ENCODE measurements around the gene ADORA1. TPM values are rescaled to one million over a fixed set of nuclear protein-coding genes. Genes with fewer than 3 reads are reported as not detected.

Gene ADORA1
- total and polyA plus RNA-seq, 2 experiments from 2014 or later, result 8.5 to 22.2 TPM

DNA sequence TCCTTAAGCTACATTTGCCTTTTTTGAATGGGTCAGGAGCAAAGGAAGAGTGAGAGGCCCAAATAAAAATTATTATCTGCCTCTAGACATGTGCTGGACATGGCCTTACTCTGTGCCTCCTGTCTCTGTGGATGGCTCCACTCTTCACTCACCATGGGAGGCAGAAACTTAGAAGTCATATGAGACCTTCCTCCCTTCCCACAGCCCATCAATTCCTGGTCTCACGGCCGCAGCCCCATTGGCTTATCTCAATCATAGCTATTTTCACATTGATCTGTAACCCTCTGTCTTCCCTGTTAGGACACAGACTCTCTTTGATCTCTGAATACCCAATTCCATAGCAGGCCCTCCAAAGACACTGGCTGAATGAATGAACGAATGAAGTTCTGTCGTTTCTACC, 14.2 kb upstream of the ADORA1 start:
- Histone ChIP-seq H3K4me1 (ENCODE audit: low read depth) (peaks cover 3% of the 10 kb centered on the region), H3K27ac (no peak overlapping the region), H3K36me3 (no peaks in the 10 kb centered on the region), H3K27me3 (peaks cover 50% of the 10 kb centered on the region), H3K9me3 (ENCODE audit: low read depth) (no peaks in the 10 kb centered on the region), H3K4me3 (no peak overlapping the region)
- no peak for DNase-seq (ENCODE audit: low read depth in 1 of 2, low spot score in 1 of 2)
- TF ChIP-seq, protein P1, sequence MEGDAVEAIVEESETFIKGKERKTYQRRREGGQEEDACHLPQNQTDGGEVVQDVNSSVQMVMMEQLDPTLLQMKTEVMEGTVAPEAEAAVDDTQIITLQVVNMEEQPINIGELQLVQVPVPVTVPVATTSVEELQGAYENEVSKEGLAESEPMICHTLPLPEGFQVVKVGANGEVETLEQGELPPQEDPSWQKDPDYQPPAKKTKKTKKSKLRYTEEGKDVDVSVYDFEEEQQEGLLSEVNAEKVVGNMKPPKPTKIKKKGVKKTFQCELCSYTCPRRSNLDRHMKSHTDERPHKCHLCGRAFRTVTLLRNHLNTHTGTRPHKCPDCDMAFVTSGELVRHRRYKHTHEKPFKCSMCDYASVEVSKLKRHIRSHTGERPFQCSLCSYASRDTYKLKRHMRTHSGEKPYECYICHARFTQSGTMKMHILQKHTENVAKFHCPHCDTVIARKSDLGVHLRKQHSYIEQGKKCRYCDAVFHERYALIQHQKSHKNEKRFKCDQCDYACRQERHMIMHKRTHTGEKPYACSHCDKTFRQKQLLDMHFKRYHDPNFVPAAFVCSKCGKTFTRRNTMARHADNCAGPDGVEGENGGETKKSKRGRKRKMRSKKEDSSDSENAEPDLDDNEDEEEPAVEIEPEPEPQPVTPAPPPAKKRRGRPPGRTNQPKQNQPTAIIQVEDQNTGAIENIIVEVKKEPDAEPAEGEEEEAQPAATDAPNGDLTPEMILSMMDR (IDR thresholded peaks at IDR 0.05; ENCODE audit: low read depth, low read length), result no peak

DNA sequence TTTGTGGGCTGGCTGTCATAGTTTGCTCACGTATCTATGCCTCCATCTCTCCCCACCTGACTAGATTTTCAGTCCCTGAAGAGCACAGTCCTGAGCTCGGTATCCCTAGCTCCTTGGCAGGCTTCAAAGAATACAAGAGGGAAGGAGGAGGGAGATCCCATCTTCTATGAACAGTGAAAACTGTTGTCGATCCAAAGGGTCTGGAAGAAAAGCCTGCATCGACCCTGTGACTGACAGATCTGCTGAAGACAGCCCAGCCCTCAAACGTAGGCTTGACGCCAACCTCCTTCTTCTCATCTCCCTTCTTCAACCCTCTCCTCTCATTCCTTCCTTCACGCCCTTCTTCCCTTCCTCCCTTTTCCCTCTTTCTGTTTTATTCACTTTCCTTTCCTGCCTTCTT, 13.3 kb upstream of the ADORA1 start:
- TF ChIP-seq, protein P1 (IDR thresholded peaks at IDR 0.05; ENCODE audit: low read depth, low read length), result no peak
- DNase-seq (ENCODE audit: low read depth in 1 of 2, low spot score in 1 of 2), result no peak
- H3K27me3 ChIP-seq, result peaks cover 44% of the 10 kb centered on the region
- no peaks in the 10 kb centered on the region for H3K36me3 ChIP-seq
- no peak overlapping the region for H3K27ac ChIP-seq
- H3K4me1 ChIP-seq (ENCODE audit: low read depth), result peaks cover 6% of the 10 kb centered on the region
- no peak overlapping the region for H3K4me3 ChIP-seq
- H3K9me3 ChIP-seq (ENCODE audit: low read depth), result no peaks in the 10 kb centered on the region

DNA sequence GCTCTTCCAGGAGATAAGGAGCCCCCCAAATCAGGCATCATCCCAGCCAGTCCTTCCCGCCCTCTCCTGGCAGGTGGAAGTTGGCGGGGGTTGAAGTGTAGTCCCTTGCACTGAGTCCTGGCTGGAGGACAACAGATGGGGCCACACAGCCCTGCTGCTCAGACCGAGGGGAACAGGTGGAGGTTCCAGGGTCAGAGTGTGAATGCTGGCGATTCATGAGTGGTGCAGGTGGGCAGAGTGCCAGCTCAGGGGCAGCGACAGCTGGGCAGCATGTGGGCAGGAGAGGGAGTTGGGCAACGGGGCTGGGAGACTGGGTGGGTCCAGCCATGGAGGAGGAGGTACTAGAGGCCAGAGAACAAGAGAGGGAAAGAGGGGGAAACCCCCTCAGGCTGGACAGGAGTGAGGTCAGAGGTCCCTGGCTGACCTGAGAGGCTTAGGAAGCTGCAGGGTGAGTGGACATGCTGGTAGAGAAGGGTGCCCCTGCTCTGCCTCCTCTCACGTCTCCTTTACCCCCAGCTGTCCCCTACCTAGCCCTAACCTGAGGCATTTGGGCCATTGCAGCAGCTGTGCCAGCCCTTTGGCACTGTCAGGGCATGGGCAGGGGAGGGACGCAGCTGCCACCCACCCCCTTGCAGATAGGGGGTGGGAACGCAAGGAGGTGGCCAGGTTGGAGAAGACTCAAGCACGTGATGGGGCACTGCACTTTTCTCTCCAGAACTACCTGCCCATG, 11.3 kb upstream of the ADORA1 start:
- TF ChIP-seq, protein P1 (IDR thresholded peaks at IDR 0.05; ENCODE audit: low read depth, low read length), result no peak
- no peaks in the 10 kb centered on the region for H3K9me3 ChIP-seq (ENCODE audit: low read depth)
- no peak overlapping the region for H3K27ac ChIP-seq
- no peak overlapping the region for H3K4me3 ChIP-seq
- peaks cover 25% of the 10 kb centered on the region for H3K27me3 ChIP-seq
- peaks cover 6% of the 10 kb centered on the region for H3K4me1 ChIP-seq (ENCODE audit: low read depth)
- DNase-seq (ENCODE audit: low read depth in 1 of 2, low spot score in 1 of 2), result no peak
- no peaks in the 10 kb centered on the region for H3K36me3 ChIP-seq

DNA sequence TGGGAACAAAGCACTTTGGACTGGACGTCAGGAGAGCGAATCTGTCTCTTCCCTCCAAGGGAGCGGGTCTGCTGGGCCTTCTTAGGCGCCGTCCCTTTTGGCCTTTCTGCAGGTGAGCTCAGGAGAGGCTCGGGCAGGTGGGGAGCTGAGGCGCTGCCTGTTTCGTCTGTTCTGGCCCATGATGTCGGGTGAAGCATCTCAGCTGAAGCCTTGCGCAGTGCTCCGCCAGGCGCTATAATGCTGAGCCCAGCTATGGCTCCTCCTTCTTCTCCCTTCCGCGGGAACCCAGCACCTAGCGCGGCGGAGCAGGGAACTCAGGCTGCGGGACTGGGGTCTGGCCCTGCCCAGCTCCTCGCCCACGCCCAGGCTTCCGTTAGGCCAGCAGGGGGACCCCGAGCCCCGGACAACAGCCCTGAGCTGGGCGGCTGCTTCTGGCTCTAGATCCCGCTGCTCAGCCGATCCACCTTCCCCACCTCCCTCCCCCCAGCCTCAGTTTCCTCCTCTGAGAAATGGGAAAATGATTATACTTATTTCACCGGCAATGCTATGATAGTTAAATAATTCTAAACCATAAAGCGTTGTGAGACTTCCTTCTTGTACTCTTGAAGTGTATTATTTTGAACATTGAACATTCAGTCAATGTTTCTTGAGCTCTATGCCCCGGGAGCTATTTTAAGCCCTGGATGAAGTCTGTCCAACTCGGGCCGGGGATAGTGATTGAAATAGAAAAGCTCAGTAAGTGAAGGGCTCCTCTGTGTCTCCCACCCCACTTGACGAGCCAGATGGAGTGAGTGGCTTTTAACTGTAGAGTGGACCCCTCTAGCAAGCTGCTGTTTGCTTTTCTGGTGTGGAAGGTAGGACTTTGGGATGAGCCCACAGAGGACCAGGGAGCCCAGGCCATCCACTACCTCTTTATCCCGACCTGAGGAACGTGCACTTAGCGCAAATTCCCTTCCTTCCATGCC, 9.6 kb upstream of the ADORA1 start:
- no peak overlapping the region for H3K4me3 ChIP-seq
- peak; percentile 81 to 89 for DNase-seq (ENCODE audit: low read depth in 1 of 2, low spot score in 1 of 2)
- TF ChIP-seq, protein P1 (IDR thresholded peaks at IDR 0.05; ENCODE audit: low read depth, low read length), result peak; percentile 83

DNA sequence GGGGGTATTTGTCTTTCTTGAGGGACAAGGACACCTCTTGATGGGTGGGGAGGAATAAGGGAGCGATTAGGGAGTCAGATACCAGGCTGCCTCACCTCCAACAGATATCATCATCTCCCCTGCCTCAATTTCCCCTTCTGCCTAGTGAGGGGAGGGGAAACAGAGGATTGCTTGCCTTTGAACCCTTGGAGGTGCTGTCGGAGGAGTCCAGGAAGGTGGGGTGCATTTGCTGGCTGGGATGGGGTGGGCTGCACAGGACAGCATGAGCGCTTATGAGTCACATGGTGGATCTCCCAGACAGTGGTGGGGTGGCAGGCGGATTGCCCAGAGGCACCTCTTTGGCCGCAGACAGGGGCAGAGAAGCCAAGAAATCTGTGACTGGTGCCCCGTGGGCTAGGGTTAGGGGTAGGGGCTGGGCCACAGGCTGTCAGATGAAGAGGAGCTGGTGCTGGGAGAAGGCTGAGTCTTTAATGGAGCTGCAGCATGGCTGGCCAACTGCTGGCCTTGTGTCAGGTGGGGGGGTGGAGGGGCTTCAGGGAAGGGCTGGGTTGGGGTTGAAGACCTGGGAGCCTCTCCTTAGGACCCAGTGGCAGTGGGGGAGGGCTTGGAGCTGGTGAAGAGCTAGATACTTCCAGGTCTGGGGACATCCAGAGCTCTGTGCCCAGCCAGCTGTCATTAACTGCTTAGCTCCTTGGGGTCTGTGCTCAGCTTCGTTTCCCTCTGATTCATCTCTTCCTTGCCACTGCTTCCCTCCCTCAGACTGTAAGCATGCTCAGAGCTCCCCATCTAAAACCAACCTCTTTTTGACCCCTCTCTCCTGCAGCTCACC, 7.0 kb upstream of the ADORA1 start:
- H3K4me3 ChIP-seq, result no peak overlapping the region
- TF ChIP-seq, protein P1 (IDR thresholded peaks at IDR 0.05; ENCODE audit: low read depth, low read length), result no peak
- H3K27ac ChIP-seq, result no peak overlapping the region
- no peaks in the 10 kb centered on the region for H3K36me3 ChIP-seq
- H3K27me3 ChIP-seq, result peaks cover 10% of the 10 kb centered on the region
- no peaks in the 10 kb centered on the region for H3K9me3 ChIP-seq (ENCODE audit: low read depth)
- peaks cover 16% of the 10 kb centered on the region for H3K4me1 ChIP-seq (ENCODE audit: low read depth)
- no peak for DNase-seq (ENCODE audit: low read depth in 1 of 2, low spot score in 1 of 2)

More for the DNA sequence above, 9.6 kb upstream of the ADORA1 start:
- Histone ChIP-seq H3K4me1 (ENCODE audit: low read depth) (peaks cover 6% of the 10 kb centered on the region), H3K36me3 (no peaks in the 10 kb centered on the region), H3K9me3 (ENCODE audit: low read depth) (no peaks in the 10 kb centered on the region), H3K27me3 (peaks cover 23% of the 10 kb centered on the region), H3K27ac (no peak overlapping the region)

Measured in cardiac muscle cell (in vitro differentiated cells and primary cell).